Suprapubic skin (tissue), 4 donors: ENCODE results near the gene GALNT11. TPM values are rescaled to one million over a fixed set of nuclear protein-coding genes. Genes with fewer than 3 reads are reported as not detected.

Source experiments
- DNase-seq, 2 donors: peaks; one replicate each; pipeline ENCODE4 v3.0.0-alpha.2; 2019; ENCODE audit warnings: low spot score in 2 of 2
- H3K27ac ChIP-seq: fragments of 200-600 bp; sonication (generic); one replicate; pipeline ENCODE4 v1.5.1; 2019
- H3K27me3 ChIP-seq: fragments of 200-600 bp; sonication (generic); one replicate; pipeline ENCODE4 v1.5.1; 2019
- H3K36me3 ChIP-seq: fragments of 200-600 bp; sonication (generic); one replicate; pipeline ENCODE4 v1.5.1; 2019
- H3K4me1 ChIP-seq: fragments of 200-600 bp; sonication (generic); one replicate; pipeline ENCODE4 v1.5.1; 2019
- H3K4me3 ChIP-seq: fragments of 200-600 bp; sonication (generic); one replicate; pipeline ENCODE4 v1.5.1; 2019; ENCODE audit warnings: mild to moderate bottlenecking
- H3K9me3 ChIP-seq: fragments of 200-600 bp; sonication (generic); one replicate; pipeline ENCODE4 v1.5.1; 2019
- CTCF ChIP-seq, 2 donors: fragments of 200-600 bp in 1 of 2; fragments of 450-650 bp in 1 of 2; sonication (generic) in 1 of 2; IDR thresholded peaks; one replicate each; pipeline ENCODE4 v1.5.1; 2016 to 2019; ENCODE audit warnings: antibody characterized with exemption in 2 of 2, mild to moderate bottlenecking in 1 of 2, moderate library complexity in 1 of 2
- EP300 ChIP-seq: sonication (generic); formaldehyde crosslinking; IDR thresholded peaks from one replicate; pipeline ENCODE4 v1.6.1; 2017; ENCODE audit warnings: antibody characterized with exemption
- POLR2A ChIP-seq, 2 donors: fragments of 450-650 bp; IDR thresholded peaks; one replicate each; pipeline ENCODE4 v1.6.1; 2017; ENCODE audit warnings: antibody characterized with exemption in 2 of 2, mild to moderate bottlenecking in 2 of 2, moderate library complexity in 2 of 2
- POLR2AphosphoS5 ChIP-seq, 3 donors: sonication (generic); formaldehyde crosslinking; IDR thresholded peaks; one replicate each; pipeline ENCODE4 v1.6.1; 2017; ENCODE audit warnings: antibody characterized with exemption in 3 of 3
- WGBS: methylation state at CpG from one replicate; pipeline ENCODE4 v1.1.5; 2018; 5-methylcytosine and 5-hydroxymethylcytosine counted together
- total RNA-seq, 4 donors: library from RNA; depleted of rRNA; stranded (reverse); fragments of >200 nt; gene quantifications; one replicate each; pipeline ENCODE4 v1.1.0, GENCODE V29; 2016

Gene GALNT11
- total RNA-seq, 4 donors from 2014 or later = 34.5 to 48.6 (median 42.5) TPM

GRCh38 chr7:152152267-152152666 lies 126.8 kb downstream of the GALNT11 start:
- peaks cover 96% of the 10 kb centered on the region for H3K36me3 ChIP-seq
- WGBS = 94% methylated on average over 5 of the region's 5 CpGs

GRCh38 chr7:152158801-152159587 lies 133.5 kb downstream of the GALNT11 start:
- H3K4me1 ChIP-seq = no peaks in the 10 kb centered on the region
- no peaks in the 10 kb centered on the region for H3K9me3 ChIP-seq
- TF ChIP-seq CTCF (IDR thresholded peaks at IDR 0.05) = no peak
- TF ChIP-seq POLR2A (IDR thresholded peaks at IDR 0.05) = no peak
- TF ChIP-seq EP300 = no peak
- TF ChIP-seq POLR2AphosphoS5 (IDR thresholded peaks at IDR 0.05) = no peak
- peaks cover 85% of the 10 kb centered on the region for H3K36me3 ChIP-seq
- H3K27ac ChIP-seq = no peak overlapping the region
- H3K4me3 ChIP-seq = no peak overlapping the region
- H3K27me3 ChIP-seq = no peaks in the 10 kb centered on the region
- no peak for DNase-seq
- WGBS = 85% methylated on average over 11 of the region's 11 CpGs

More at GRCh38 chr7:152152267-152152666, 126.8 kb downstream of the GALNT11 start:
- no peak overlapping the region for H3K4me3 ChIP-seq
- no peak for TF ChIP-seq EP300
- TF ChIP-seq POLR2AphosphoS5 (IDR thresholded peaks at IDR 0.05) = no peak
- TF ChIP-seq CTCF (IDR thresholded peaks at IDR 0.05) = no peak
- no peak for TF ChIP-seq POLR2A (IDR thresholded peaks at IDR 0.05)
- no peak for DNase-seq
- no peak overlapping the region for H3K27ac ChIP-seq
- no peaks in the 10 kb centered on the region for H3K9me3 ChIP-seq
- H3K27me3 ChIP-seq = no peaks in the 10 kb centered on the region
- H3K4me1 ChIP-seq = no peaks in the 10 kb centered on the region

- DNase-seq = no peak
- Histone ChIP-seq H3K36me3 (peaks cover 82% of the 10 kb centered on the region), H3K27ac (no peak overlapping the region), H3K4me1 (no peaks in the 10 kb centered on the region), H3K27me3 (no peaks in the 10 kb centered on the region), H3K9me3 (no peaks in the 10 kb centered on the region), H3K4me3 (no peak overlapping the region)
- TF ChIP-seq POLR2AphosphoS5 (IDR thresholded peaks at IDR 0.05) (no peak), POLR2A (IDR thresholded peaks at IDR 0.05) (no peak), EP300 (no peak), CTCF (IDR thresholded peaks at IDR 0.05) (no peak)
Observed at GRCh38 chr7:152161171-152161570, 135.7 kb downstream of the GALNT11 start.

GRCh38 chr7:152162287-152162686 lies 136.8 kb downstream of the GALNT11 start:
- 65% methylated on average over 6 of the region's 6 CpGs for WGBS
- TF ChIP-seq POLR2A (IDR thresholded peaks at IDR 0.05) (no peak), POLR2AphosphoS5 (IDR thresholded peaks at IDR 0.05) (no peak), EP300 (no peak), CTCF (IDR thresholded peaks at IDR 0.05) (no peak)
- DNase-seq = no peak
- Histone ChIP-seq H3K4me1 (no peaks in the 10 kb centered on the region), H3K9me3 (no peaks in the 10 kb centered on the region), H3K36me3 (peaks cover 85% of the 10 kb centered on the region), H3K27ac (no peak overlapping the region), H3K27me3 (no peaks in the 10 kb centered on the region), H3K4me3 (no peak overlapping the region)

Other genes starting within 250 kb of the GALNT11 start
- 10 to 100 TPM; 16.5 to 40.0 (median 17.3) TPM for gene PRKAG2, start 148.6 kb upstream of the GALNT11 start, total RNA-seq
- not detected for gene GALNTL5, start 69.2 kb upstream of the GALNT11 start, total RNA-seq